Fibroblast of lung (primary cell): ENCODE measurements around the gene PLAAT2.
"Not testable (repeated sequence)": the region's sequence is repeated elsewhere in the genome, so short reads cannot be mapped to it uniquely, and the experiment has no call there.

Source experiments
- CTCF ChIP-seq, 2 donors: IDR thresholded peaks in 1 of 2; conservative IDR thresholded peaks in 1 of 2; 1 replicate in 1 of 2; 2 replicates in 1 of 2; pipeline ENCODE4 v1.5.1; 2011 to 2012; ENCODE audit warnings: low read length in 2 of 2, control low read depth in 1 of 2, inconsistent platforms in 1 of 2, low read depth in 1 of 2, mild to moderate bottlenecking in 1 of 2
- EZH2 ChIP-seq: IDR thresholded peaks from 2 replicates; pipeline ENCODE4 v1.5.1; 2012; ENCODE audit warnings: low read length, control low read depth, mild to moderate bottlenecking; ENCODE audit errors: missing control alignments

- TF ChIP-seq CTCF (conservative IDR thresholded peaks at IDR 0.05 in 1 of 2, IDR thresholded peaks at IDR 0.05 in 1 of 2; ENCODE audit: low read depth in 1 of 2, low read length in 2 of 2); EZH2: not testable (repeated sequence)
Observed at GRCh38 chr11:63542506-63542905, 20.7 kb downstream of the PLAAT2 start.
